Mammary epithelial cell (primary cell): Measurements from ENCODE around the gene ALPP.
"Not testable (repeated sequence)": the region's sequence is repeated elsewhere in the genome, so short reads cannot be mapped to it uniquely, and the experiment has no call there.

ENCODE experiments used
- EZH2 ChIP-seq: IDR thresholded peaks from 2 replicates; pipeline ENCODE4 v1.6.1; 2012; ENCODE audit warnings: low read length, inconsistent platforms, borderline replicate concordance
- TF ChIP-seq, protein P1 (sequence below), 2 donors: IDR thresholded peaks in 1 of 2; conservative IDR thresholded peaks in 1 of 2; 2 replicates each; pipeline ENCODE4 v1.5.1; 2011 to 2012; ENCODE audit warnings: inconsistent platforms in 2 of 2, low read length in 2 of 2, mild to moderate bottlenecking in 2 of 2, control low read depth in 1 of 2, low read depth in 1 of 2; ENCODE audit not compliant: insufficient read depth in 1 of 2; ENCODE audit errors: extremely low read depth in 1 of 2

DNA sequence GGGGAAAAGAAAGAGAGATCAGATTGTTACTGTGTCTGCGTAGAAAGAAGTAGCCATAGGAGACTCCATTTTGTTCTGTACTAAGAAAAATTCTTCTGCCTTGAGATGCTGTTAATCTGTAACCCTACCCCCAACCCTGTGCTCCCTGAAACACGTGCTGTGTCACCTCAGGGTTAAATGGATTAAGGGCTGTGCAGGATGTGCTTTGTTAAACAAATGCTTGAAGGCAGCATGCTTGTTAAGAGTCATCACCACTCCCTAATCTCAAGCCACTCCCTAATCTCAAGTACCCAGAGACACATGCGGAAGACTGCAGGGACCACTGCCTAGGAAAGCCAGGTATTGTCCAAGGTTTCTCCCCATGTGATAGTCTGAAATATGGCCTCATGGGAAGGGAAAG, 44.4 kb downstream of the ALPP start:
- TF ChIP-seq, protein P1, sequence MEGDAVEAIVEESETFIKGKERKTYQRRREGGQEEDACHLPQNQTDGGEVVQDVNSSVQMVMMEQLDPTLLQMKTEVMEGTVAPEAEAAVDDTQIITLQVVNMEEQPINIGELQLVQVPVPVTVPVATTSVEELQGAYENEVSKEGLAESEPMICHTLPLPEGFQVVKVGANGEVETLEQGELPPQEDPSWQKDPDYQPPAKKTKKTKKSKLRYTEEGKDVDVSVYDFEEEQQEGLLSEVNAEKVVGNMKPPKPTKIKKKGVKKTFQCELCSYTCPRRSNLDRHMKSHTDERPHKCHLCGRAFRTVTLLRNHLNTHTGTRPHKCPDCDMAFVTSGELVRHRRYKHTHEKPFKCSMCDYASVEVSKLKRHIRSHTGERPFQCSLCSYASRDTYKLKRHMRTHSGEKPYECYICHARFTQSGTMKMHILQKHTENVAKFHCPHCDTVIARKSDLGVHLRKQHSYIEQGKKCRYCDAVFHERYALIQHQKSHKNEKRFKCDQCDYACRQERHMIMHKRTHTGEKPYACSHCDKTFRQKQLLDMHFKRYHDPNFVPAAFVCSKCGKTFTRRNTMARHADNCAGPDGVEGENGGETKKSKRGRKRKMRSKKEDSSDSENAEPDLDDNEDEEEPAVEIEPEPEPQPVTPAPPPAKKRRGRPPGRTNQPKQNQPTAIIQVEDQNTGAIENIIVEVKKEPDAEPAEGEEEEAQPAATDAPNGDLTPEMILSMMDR (conservative IDR thresholded peaks at IDR 0.05 in 1 of 2, IDR thresholded peaks at IDR 0.05 in 1 of 2; ENCODE audit: extremely low read depth in 1 of 2, insufficient read depth in 1 of 2, low read depth in 1 of 2, low read length in 2 of 2), result not testable (repeated sequence)
- not testable (repeated sequence) for TF ChIP-seq EZH2
